GM19467 (cell line): ENCODE results near the gene POU3F3.

Source experiments
- ATAC-seq: cut with Tn5 transposase; IDR thresholded peaks from one replicate; pipeline ENCODE4 v1.9.1; 2021; ENCODE audit warnings: mild to moderate bottlenecking, moderate library complexity; ENCODE audit not compliant: unreplicated experiment

POU3F3 gene

GRCh38 chr2:104859766-104860450 is 6.0 kb downstream of the POU3F3 start:
- ATAC-seq: no peak

GRCh38 chr2:104860451-104860790 is 6.5 kb downstream of the POU3F3 start:
- ATAC-seq: no peak

GRCh38 chr2:104861351-104862057 is 7.6 kb downstream of the POU3F3 start:
- ATAC-seq: no peak

- ATAC-seq: no peak
These were observed 8.4 kb downstream of the POU3F3 start for GRCh38 chr2:104862058-104862941.

- ATAC-seq: no peak
These were observed 9.2 kb downstream of the POU3F3 start for GRCh38 chr2:104863146-104863467.

GRCh38 chr2:104863468-104864279 is 9.8 kb downstream of the POU3F3 start:
- no peak for ATAC-seq

- no peak for ATAC-seq
These were observed 10.6 kb downstream of the POU3F3 start for GRCh38 chr2:104864280-104865095.

GRCh38 chr2:104865096-104865470 is 11.2 kb downstream of the POU3F3 start:
- ATAC-seq: no peak

GRCh38 chr2:104866122-104866864 is 12.4 kb downstream of the POU3F3 start:
- no peak for ATAC-seq

- no peak for ATAC-seq
These were observed 13.2 kb downstream of the POU3F3 start for GRCh38 chr2:104866883-104867812.

GRCh38 chr2:104867813-104868504 is 14.0 kb downstream of the POU3F3 start:
- no peak for ATAC-seq

- no peak for ATAC-seq
These were observed 14.6 kb downstream of the POU3F3 start for GRCh38 chr2:104868505-104868866.

GRCh38 chr2:104870100-104870975 is 16.4 kb downstream of the POU3F3 start:
- ATAC-seq: no peak

GRCh38 chr2:104871649-104871971 is 17.7 kb downstream of the POU3F3 start:
- ATAC-seq: no peak

- ATAC-seq: no peak
These were observed 18.3 kb downstream of the POU3F3 start for GRCh38 chr2:104871972-104872865.
